ENCODE results near the gene LTBP1. TPM values are rescaled to one million over a fixed set of nuclear protein-coding genes. Genes with fewer than 3 reads are reported as not detected.

The LTBP1 gene
- total RNA-seq, 1 donor from 2014 or later = 3.9 TPM

- H3K9me3 Mint-ChIP-seq (ENCODE audit: unreplicated experiment) = no peaks in the 10 kb centered on the region
- no peaks in the 10 kb centered on the region for H3K36me3 Mint-ChIP-seq (ENCODE audit: unreplicated experiment)
- no peak overlapping the region for H3K4me3 Mint-ChIP-seq (ENCODE audit: unreplicated experiment)
- peaks cover 12% of the 10 kb centered on the region for H3K4me1 Mint-ChIP-seq (ENCODE audit: low read depth, unreplicated experiment)
- H3K27me3 Mint-ChIP-seq (ENCODE audit: unreplicated experiment) = peaks cover 2% of the 10 kb centered on the region
- H3K27ac Mint-ChIP-seq (ENCODE audit: unreplicated experiment) = no peak overlapping the region
- no peak for DNase-seq
- no peak for TF ChIP-seq CTCF (IDR thresholded peaks at IDR 0.05; ENCODE audit: partially characterized antibody, unreplicated experiment)
These were observed 188.9 kb downstream of the LTBP1 start for GRCh38 chr2:33135645-33136044.

GRCh38 chr2:33136056-33136455 is 189.3 kb downstream of the LTBP1 start:
- H3K4me3 Mint-ChIP-seq (ENCODE audit: unreplicated experiment) = no peak overlapping the region
- DNase-seq = no peak
- H3K36me3 Mint-ChIP-seq (ENCODE audit: unreplicated experiment) = no peaks in the 10 kb centered on the region
- no peaks in the 10 kb centered on the region for H3K9me3 Mint-ChIP-seq (ENCODE audit: unreplicated experiment)
- no peak overlapping the region for H3K27ac Mint-ChIP-seq (ENCODE audit: unreplicated experiment)
- no peak for TF ChIP-seq CTCF (IDR thresholded peaks at IDR 0.05; ENCODE audit: partially characterized antibody, unreplicated experiment)
- H3K4me1 Mint-ChIP-seq (ENCODE audit: low read depth, unreplicated experiment) = peaks cover 12% of the 10 kb centered on the region
- peaks cover 2% of the 10 kb centered on the region for H3K27me3 Mint-ChIP-seq (ENCODE audit: unreplicated experiment)

- DNase-seq = no peak
- Mint-ChIP-seq H3K27ac (ENCODE audit: unreplicated experiment) (no peak overlapping the region), H3K4me3 (ENCODE audit: unreplicated experiment) (no peak overlapping the region), H3K36me3 (ENCODE audit: unreplicated experiment) (no peaks in the 10 kb centered on the region), H3K9me3 (ENCODE audit: unreplicated experiment) (no peaks in the 10 kb centered on the region), H3K27me3 (ENCODE audit: unreplicated experiment) (peaks cover 2% of the 10 kb centered on the region), H3K4me1 (ENCODE audit: low read depth, unreplicated experiment) (peaks cover 12% of the 10 kb centered on the region)
- TF ChIP-seq CTCF (IDR thresholded peaks at IDR 0.05; ENCODE audit: partially characterized antibody, unreplicated experiment) = no peak
These were observed 189.8 kb downstream of the LTBP1 start for GRCh38 chr2:33136566-33136965.

- DNase-seq = no peak
- H3K36me3 Mint-ChIP-seq (ENCODE audit: unreplicated experiment) = no peaks in the 10 kb centered on the region
- H3K9me3 Mint-ChIP-seq (ENCODE audit: unreplicated experiment) = no peaks in the 10 kb centered on the region
- peaks cover 2% of the 10 kb centered on the region for H3K27me3 Mint-ChIP-seq (ENCODE audit: unreplicated experiment)
- peaks cover 9% of the 10 kb centered on the region for H3K4me1 Mint-ChIP-seq (ENCODE audit: low read depth, unreplicated experiment)
- no peak overlapping the region for H3K27ac Mint-ChIP-seq (ENCODE audit: unreplicated experiment)
- TF ChIP-seq CTCF (IDR thresholded peaks at IDR 0.05; ENCODE audit: partially characterized antibody, unreplicated experiment) = no peak
- no peak overlapping the region for H3K4me3 Mint-ChIP-seq (ENCODE audit: unreplicated experiment)
These were observed 190.6 kb downstream of the LTBP1 start for GRCh38 chr2:33137331-33137730.

- DNase-seq = no peak
- Mint-ChIP-seq H3K4me3 (ENCODE audit: unreplicated experiment) (no peak overlapping the region), H3K27ac (ENCODE audit: unreplicated experiment) (no peak overlapping the region)
These were observed 193.2 kb downstream of the LTBP1 start for GRCh38 chr2:33139949-33140348.

More at GRCh38 chr2:33139949-33140348, 193.2 kb downstream of the LTBP1 start:
- no peaks in the 10 kb centered on the region for H3K9me3 Mint-ChIP-seq (ENCODE audit: unreplicated experiment)
- TF ChIP-seq CTCF (IDR thresholded peaks at IDR 0.05; ENCODE audit: partially characterized antibody, unreplicated experiment) = no peak
- peaks cover under 1% of the 10 kb centered on the region for H3K4me1 Mint-ChIP-seq (ENCODE audit: low read depth, unreplicated experiment)
- H3K27me3 Mint-ChIP-seq (ENCODE audit: unreplicated experiment) = peaks cover 2% of the 10 kb centered on the region
- H3K36me3 Mint-ChIP-seq (ENCODE audit: unreplicated experiment) = no peaks in the 10 kb centered on the region

Measured in glutamatergic neuron (in vitro differentiated cells).